Dermis microvascular lymphatic vessel endothelial cell (primary cell): ENCODE data around the gene KLHL14. TPM values are rescaled to one million over a fixed set of nuclear protein-coding genes. Genes with fewer than 3 reads are reported as not detected.
A peak's percentile ranks its signal among the peaks of the same experiment; 100 is the strongest.

Source experiments
- DNase-seq, 2 donors: peaks; one replicate each; pipeline versions ENCODE4 v3.0.0 to v3.0.0-alpha.2; 2010; ENCODE audit warnings: low read depth in 2 of 2
- total RNA-seq: library from RNA; depleted of rRNA; stranded (reverse); fragments of >200 nt; gene quantifications from 2 replicates; pipeline ENCODE4 v1.2.1, GENCODE V29; 2014

Gene KLHL14
- total RNA-seq, 1 donor from 2014 or later = 0.39 TPM

DNA sequence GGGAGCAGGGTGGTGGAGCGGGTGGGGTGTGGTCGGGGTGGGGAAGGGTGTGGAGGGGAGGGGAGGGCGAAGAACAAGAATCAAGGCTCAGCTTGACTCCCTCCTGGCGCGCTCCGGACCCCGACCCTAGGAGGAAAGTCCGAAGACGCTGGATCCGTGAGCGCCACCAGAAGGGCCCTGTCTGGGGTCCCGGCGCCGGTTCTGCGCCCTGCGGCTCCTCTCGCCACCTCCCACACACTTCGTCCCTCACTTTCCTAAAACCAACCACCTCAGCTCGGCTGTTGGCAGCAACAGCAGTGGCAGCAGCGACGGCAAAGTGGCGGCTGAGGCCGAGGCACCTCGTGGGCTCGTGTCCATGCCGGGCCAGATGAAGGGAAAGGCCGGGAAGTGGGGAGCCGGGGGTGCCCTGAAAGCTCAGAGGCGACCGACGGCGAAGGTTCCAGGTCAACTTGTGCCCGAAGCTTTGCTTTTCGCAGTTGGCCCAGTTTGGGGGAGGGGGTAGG lies 2.1 kb downstream of the KLHL14 start:
- DNase-seq = no peak

DNA sequence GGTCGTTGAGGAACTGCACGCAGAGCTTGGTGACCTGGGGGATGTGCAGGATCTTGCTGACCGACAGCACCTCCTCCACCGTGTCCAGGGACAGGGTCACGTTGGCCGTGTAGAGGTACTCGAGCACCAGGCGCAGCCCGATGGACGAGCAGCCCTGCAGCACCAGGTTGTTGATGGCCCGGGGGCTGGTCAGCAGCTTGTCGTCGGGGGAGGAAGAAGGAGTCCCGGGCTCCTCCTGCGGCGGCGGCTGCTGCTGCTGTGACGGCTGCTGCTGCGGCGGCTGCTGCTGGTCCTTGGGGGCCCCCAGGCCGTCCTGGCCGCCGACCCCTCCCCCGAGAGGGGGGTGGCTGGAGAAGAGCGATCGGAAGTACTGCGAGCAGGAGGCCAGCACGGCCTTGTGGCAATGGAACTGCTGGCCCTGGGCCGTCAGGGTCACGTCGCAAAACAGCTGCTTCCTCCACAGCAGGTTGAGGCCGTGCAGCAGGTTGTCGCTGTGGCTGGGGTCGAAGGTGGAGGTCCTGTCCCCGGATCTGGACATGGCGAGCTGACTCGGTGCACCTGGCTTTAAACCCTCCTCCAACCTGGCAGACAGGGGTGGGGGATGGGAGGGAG lies 2.7 kb downstream of the KLHL14 start:
- DNase-seq = peak in 1 of 2 donors; percentile 45

DNA sequence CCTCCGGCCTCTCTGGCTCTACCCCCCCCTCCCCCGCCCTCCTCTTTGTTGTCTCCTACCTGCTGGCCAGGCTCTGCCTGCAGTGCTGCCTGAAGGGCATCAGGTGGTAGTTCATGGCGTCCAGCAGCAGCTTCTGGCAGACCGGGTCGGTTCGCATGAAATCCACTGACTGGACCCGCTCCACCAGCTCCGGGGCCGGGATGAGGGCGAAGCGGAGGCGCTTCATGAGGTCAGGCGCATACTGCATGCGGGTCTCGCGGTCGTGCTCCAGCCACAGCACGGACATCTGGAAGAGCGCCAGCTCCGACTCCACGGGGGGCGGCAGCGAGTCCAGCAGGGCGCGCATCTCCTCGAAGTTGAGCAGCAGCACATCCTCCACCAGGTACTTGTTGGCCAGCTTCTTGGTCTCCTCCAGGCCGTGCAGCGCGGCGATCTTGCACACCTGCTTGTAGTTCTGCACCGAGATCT lies 3.2 kb downstream of the KLHL14 start:
- no peak for DNase-seq

DNA sequence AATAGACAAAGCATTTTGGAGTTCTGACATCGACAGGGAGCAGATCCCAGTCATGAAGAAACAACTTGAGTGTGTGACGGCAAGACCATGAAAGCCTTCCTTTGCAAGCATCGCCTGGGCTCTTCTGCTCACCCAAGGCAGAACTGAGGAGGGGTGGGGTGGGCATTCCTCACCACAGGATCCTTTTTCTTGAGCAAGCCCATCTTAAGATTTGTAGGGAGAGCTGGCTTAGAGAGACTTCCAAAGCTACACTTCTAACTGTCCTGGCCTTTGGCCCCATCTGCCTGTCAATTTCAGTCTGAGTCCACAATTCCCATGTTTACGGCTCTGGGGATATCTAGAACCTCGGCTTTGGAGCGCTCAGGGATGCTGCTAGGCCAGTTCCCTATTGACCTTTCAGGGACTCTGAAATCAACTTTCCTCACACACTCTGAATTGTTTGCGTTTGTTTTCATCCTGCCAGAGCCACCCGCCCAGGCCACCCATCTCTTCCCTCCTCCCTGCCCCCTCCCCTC lies 3.7 kb downstream of the KLHL14 start:
- no peak for DNase-seq

DNA sequence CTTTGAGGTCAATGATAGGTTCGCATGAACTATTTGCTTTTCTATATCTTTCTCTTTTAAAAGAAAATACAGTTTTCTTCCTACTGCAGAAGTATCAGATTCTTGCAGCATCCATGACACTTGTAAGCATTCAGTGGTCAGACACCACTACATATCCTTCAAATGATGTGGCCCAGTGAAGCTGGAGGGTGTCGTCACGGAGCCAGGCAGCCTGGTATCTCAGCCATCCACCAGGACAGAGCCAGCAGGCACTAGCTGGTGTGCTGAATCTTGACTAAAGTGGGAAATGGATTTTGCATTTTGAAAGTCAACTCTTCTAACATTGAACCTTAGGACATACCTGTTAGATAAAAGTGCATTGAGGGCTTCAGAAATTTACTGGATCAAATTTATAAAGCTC lies 5.4 kb downstream of the KLHL14 start:
- no peak for DNase-seq

DNA sequence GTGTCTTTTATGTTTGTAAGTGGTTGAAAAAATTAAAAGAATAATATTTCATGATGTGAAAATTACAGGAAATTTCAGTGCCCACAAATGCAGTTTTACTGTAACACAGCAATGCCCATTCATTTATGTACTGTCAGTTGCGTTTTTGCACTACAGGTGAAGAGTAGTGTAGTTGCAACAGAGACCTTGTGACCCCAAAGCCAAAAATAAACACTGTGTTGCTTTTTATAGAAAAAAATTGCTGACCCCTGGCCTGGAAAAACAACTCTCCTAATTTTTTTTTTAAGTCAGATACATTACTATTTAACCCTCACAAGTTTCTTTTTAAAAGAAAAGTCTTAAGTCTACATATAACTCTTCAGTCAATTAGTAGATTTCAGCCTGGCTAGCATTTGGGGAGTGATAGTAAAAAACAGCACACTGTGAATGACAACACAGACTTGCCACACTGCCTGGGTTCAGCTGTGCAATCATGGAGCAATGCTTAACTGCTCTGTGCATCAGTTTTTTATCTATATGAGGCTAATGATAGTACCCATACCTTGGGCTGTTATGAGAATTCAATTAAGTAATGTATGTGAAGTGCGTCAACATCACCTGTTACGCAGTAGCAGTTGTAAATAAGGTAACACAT lies 8.1 kb downstream of the KLHL14 start:
- DNase-seq = no peak

DNA sequence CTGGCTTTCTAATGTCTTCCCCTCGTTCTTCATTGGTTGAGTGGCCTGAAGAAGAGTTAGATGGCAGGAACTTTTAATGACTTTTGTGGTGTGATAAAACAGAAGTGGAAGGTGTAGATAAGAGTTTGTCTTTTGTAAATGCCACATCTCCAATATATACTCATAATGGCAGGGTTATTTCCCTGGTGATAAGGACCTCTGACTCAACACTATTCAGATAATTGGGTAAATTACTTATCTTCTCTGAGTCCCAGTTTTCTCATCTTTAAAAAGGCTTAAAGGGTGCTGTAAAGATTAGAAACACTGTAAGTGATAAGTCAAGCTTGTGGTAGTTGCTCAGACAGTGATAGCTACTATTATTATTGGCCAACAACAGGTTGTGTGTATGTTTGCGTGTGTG lies 9.5 kb downstream of the KLHL14 start:
- no peak for DNase-seq

DNA sequence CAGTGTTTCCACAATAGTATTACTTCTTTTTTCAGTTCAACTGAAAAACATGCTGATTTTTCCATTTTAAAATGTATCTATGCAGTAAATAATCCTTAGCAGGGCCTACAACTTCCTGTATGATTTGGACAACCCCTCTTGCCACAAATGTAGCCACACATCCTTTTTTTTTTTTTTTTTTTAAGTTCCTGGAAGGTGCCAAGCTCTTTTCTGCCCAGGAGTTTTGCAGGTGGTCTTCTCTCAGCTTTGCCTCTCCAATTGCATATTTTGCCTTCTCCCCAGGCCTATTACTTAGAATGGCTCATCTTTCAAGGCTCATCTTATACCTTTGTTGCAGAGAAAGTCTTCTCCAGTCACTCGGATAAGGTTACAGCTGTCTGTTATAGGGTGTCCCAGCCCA lies 11.6 kb downstream of the KLHL14 start:
- DNase-seq = no peak

DNA sequence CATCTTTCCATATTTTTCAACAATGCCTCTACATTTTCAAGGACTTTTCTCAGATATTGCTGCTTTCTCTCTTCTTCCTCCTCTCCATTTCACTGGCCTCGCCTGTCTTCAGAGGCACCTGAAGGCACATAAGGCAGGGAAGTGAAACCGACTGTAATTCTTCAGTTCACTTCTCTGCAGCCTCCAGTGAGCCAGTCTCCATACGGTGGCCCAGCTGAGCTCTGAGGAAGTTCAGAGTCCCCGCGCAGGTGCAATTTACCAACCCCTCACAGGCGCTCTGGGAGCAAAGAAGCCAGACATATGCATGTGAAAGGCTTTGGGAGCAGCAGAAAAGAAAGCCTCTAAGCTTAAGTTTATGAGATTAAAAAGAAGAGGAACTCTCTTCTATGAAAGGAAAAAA lies 12.4 kb downstream of the KLHL14 start:
- no peak for DNase-seq

DNA sequence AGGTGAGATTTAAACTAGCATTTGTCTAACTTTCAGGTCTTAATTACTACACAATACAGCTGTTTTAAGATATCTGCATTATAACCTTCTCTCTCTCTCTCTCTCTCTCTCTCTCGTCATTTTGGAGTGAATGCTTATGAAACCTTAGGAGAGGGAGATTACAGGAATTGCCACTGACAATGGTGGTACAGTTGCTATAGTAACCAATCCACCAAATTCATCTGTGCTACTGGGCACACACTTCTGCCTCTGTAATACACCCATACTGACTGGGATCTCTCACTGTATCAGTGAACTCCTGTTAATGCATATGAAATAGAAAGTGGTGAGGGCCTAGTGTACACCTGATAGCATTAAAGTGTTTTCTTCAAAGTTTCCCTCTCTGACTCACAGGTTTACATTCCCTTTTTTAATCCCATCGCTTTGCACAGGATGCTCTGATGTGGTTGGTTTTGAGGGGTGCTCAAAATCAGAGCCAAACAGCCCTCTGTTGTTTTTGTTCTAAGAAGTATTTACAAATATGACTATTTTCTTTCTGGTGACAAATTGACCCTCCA lies 13.1 kb downstream of the KLHL14 start:
- no peak for DNase-seq

DNA sequence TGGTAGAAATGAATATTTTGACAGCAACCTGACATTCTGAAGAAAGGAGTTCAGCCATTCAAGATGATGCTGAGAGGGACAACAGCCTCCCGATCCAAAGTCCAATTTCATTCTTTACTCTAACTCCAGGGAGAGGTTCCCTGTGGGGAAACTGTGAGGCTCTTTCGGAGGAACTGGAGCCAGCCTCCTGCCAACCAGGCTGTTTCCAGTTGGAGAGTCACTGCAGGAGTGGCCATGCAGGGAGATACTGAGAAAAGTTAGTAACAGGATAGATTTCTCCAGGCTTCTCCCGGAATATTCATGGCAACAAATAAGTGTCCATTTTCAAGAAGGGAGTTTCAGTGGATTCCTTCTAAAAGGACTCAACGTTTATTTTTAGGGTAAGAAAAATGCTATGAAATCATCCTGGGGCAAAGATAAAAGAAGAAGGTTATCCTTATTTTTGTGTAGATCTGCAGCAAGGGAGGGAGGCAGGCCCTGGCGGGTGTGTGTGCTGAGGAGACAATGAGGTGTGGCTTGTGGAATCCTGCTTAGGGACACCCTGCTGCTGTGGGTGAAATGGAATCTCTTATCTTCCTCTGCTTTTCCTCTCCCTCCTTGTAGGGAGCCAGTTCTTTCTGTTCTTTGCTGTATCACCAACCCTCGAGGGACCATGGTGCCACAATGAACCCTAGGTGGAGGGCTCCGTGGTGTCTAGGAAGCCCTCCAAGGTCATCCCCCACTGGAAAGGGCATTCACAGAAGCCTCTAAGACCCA lies 18.1 kb downstream of the KLHL14 start:
- DNase-seq = no peak

DNA sequence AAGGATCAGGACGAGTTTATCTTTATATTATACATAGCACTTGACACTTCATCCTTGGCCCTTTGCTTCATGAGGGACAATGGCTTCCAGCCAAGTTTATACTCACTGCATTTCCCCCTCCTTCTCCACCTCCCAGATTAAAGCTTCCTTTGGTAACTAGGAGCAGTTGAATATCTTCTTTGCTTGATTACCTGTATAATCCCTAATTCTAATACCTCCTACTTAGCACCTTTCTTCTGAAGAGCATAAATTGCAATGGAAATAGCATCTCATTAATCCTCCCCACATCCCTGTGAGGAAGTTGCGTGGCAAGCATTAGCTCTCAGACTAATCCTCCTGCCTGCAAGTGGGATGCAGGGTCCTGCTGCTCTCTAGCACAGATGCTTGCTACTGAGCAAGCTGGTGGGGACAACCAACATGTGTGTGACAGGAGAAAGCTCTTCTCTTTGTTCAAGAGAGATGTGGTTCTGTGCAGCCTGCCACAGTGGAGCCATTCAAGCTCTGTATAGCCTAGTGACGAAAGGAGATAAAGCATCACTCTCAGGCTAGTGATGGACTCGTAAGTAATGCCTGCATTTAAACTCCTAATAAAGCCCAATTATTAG lies 19.1 kb downstream of the KLHL14 start:
- no peak for DNase-seq

DNA sequence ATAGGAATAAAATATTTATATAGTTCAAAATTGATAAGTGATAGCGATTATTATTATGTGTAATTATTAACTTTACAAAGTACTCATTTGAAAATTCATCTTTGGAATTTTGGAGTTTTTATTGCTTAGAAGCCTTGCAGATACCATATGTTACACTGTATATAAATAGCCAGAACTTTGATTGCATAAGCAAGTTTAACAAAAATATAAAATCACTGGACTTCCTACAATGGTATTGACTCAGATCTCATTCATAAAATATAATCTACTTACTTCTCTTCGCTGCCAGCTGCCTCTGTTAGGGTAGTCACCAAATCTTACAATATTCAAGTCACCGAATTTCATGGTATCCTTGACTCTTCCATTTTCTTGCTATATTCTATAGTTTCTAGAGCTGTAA lies 22.5 kb downstream of the KLHL14 start:
- DNase-seq = no peak

DNA sequence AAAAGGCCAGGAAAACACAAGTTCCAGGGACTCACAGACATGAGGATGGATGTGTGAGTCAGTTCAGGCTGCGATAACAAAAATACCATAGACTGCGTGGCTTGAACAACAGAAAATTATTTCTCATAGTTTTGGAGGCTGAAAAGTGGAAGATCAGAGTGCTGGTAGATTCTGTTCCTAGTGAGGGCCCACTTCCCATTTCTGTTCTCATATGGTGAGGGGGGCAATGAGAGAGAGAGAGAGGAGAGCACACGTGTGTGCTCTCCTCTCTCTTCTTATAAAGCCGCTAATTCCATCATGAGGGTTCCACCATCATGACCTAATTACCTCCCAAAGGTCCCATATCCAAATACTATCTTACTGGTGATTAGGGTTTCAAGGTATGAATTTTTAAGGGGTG lies 23.0 kb downstream of the KLHL14 start:
- DNase-seq = no peak

DNA sequence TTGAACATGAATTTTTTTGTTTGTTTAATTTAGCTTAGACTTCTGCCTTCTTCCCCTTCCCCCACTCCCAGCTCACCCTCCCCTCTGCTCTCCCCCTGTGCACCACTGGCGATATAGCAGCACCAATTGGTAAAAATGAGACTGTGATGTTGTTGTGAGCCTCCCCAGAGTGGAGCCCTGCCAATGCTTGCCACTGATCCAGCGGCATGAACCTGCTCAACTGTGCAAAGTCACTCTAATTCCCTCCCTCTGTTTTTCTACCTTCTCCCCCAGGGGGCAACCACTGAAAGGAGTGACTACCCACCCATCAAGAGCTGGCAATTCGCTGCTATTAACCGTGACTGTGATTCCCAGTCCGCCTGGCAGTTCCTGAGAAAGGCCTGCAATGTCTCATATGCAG lies 30.2 kb downstream of the KLHL14 start:
- DNase-seq = no peak

DNA sequence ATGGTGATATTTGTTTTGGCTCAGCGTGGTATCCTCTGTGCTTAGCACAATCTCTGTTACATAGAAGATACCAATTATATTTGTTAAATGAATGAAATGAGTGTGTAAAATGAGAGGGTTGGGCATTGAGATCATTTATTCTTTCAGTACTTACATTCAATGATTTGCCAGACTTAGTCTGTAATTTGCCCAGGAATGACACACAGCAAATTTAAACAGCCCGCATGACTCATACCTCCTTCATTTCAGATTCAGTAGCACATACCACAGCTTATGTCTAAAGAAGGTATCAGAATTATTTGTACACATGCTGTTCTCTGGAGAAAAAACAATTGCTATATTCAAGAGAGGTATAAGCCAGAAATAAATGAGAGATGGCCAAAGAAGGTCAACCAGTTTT lies 37.0 kb downstream of the KLHL14 start:
- peak in 1 of 2 donors; percentile 43 for DNase-seq

DNA sequence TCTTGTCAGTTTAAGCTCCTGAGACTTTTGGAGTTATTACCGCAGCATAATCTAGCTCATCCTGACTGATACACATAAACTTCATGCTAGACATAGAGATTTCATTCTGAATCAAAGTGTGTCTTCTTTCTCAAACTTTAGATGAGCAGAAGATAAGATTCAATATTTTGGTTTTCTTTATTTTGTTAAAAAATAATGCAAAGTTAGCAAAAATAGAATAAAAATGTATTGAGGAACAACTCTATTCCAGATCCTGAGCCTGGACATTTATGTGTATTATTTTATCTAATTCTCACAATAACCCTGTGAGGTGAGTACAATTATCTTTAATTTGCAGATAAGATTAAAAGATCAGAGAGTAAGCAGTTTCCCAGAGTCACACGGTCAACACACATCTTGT lies 38.4 kb downstream of the KLHL14 start:
- DNase-seq = no peak

DNA sequence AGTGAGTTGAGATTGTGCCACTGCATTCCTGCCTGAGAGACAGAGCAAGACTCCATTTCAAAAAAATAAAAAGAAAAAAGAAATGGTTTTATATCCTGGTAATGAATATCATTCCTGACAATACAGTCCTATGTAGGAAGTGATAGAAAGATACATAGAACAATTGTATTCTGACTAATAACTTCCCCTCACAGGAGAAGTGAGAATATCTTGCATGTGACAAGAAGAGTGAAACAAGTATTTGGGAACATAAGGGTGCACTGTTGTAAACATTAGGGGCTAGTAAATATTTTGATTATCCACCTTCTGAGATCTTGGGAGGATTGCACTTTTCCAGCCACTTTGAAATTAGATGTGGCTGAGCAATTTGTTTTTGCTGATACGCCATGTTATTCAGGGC lies 40.7 kb downstream of the KLHL14 start:
- peak in 1 of 2 donors; percentile 11 for DNase-seq

DNA sequence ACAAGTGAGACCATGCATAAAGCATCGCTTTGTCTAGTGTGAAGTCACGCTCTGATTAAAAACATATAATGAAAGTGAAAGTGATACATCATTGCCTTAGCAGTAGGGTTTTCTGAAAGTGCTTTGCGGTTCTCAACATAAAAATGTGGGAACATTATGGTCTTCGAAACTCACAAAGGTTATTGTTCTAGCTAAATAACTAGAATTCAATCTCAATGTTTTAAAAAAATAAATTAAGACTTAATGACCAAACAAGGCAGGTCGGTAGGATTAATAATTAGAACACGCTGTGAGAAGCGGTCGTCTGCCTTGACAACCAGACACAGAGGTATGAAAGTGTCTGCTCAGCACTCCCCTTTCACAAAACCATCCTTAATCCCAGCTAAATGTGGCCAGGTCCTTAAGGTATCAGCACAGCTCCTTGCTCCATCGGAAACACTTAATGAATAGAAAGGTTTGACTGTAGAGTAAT lies 42.2 kb downstream of the KLHL14 start:
- DNase-seq = peak; percentile 32 to 35

DNA sequence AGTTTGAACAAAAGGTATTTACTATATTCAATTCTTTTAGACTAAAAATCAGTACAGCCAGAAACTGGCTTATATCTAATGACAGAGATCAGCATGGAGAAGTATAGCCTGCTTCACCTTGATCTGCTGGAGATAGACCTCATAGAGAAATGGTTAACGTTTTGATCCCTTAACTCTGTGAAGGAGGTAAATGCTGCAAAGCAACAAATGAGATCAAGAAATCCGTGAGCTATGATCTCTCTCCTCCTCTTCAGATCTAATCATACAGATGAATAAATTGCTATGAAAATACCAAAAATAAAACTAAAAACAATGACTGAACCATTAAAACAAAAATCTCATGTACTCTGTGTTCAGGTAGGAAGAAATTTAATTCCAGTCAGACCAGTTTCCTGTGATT lies 42.8 kb downstream of the KLHL14 start:
- DNase-seq = no peak

DNA sequence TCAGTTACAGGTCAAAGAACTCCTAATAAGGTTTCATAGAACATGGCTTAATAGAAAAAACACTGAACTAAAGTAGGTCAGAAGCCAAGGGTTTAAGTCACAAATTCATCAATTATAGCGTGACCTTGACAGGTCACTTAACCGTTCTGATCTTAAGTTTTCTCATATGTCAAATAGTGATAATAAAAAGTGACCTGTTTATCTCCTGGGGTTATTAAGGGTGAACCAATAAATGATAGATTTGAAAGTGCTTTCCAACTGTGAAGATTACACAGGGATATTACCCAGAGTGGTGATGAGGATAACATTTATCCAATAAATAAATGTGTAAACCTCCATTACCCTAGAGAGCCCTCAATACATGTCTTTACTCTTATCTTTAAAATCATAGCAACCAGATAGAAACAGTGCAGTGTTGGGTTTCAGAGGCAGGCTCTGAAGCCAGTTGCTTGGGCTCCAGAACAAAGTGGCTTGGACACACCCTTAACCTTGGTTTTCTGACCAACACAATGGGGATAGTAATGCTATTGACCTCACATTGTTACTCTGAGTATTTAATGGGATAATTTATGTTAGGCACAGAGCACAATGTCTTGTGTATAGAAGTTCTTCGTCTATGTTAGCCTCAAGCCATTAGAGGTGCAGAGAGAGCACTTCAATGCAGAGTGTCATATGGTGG lies 48.6 kb downstream of the KLHL14 start:
- no peak for DNase-seq
